ENCODE measurements around the gene FAR2. TPM values are rescaled to one million over a fixed set of nuclear protein-coding genes. Genes with fewer than 3 reads are reported as not detected.

FAR2 gene
- total RNA-seq, 1 donor from 2014 or later: 3.4 TPM

GRCh38 chr12:29150462-29150861, 1.4 kb downstream of the FAR2 start:
- Histone ChIP-seq H3K9me3 (replicated peaks) (peaks cover 12% of the 10 kb centered on the region), H3K4me1 (peaks cover 46% of the 10 kb centered on the region), H3K4me3 (peak overlapping the region; percentile 85), H3K27me3 (ENCODE audit: low read depth) (peaks cover 12% of the 10 kb centered on the region), H3K27ac (replicated peaks) (no peak overlapping the region), H3K36me3 (no peaks in the 10 kb centered on the region)
- no peak for DNase-seq
- TF ChIP-seq CTCF (IDR thresholded peaks at IDR 0.05; ENCODE audit: borderline replicate concordance): no peak
- intact Hi-C loops (cut with micrococcal nuclease): no loop called here

- no peaks in the 10 kb centered on the region for H3K36me3 ChIP-seq
- peaks cover 49% of the 10 kb centered on the region for H3K4me1 ChIP-seq
- peak overlapping the region; percentile 36 for H3K27ac ChIP-seq (replicated peaks)
- peaks cover 12% of the 10 kb centered on the region for H3K27me3 ChIP-seq (ENCODE audit: low read depth)
- intact Hi-C loops (cut with micrococcal nuclease): no loop called here
- no peak for TF ChIP-seq CTCF (IDR thresholded peaks at IDR 0.05; ENCODE audit: borderline replicate concordance)
- DNase-seq: no peak
- H3K4me3 ChIP-seq: no peak overlapping the region
- no peaks in the 10 kb centered on the region for H3K9me3 ChIP-seq (replicated peaks)
These were observed 3.3 kb downstream of the FAR2 start for GRCh38 chr12:29152223-29152868.

GRCh38 chr12:29152981-29153630, 4.0 kb downstream of the FAR2 start:
- Histone ChIP-seq H3K27ac (replicated peaks) (peak overlapping the region; percentile 36), H3K4me1 (peaks cover 49% of the 10 kb centered on the region), H3K9me3 (replicated peaks) (no peaks in the 10 kb centered on the region), H3K36me3 (no peaks in the 10 kb centered on the region), H3K4me3 (no peak overlapping the region), H3K27me3 (ENCODE audit: low read depth) (peaks cover 12% of the 10 kb centered on the region)
- DNase-seq: no peak
- intact Hi-C loops (cut with micrococcal nuclease): no loop called here
- no peak for TF ChIP-seq CTCF (IDR thresholded peaks at IDR 0.05; ENCODE audit: borderline replicate concordance)

- Histone ChIP-seq H3K27ac (replicated peaks) (no peak overlapping the region), H3K9me3 (replicated peaks) (no peaks in the 10 kb centered on the region), H3K4me1 (peaks cover 38% of the 10 kb centered on the region), H3K36me3 (no peaks in the 10 kb centered on the region), H3K4me3 (no peak overlapping the region), H3K27me3 (ENCODE audit: low read depth) (no peaks in the 10 kb centered on the region)
- intact Hi-C loops (cut with micrococcal nuclease): no loop called here
- DNase-seq: no peak
- no peak for TF ChIP-seq CTCF (IDR thresholded peaks at IDR 0.05; ENCODE audit: borderline replicate concordance)
These were observed 6.0 kb downstream of the FAR2 start for GRCh38 chr12:29155079-29155478.

GRCh38 chr12:29157486-29157946, 8.4 kb downstream of the FAR2 start:
- H3K9me3 ChIP-seq (replicated peaks): no peaks in the 10 kb centered on the region
- no peak for TF ChIP-seq CTCF (IDR thresholded peaks at IDR 0.05; ENCODE audit: borderline replicate concordance)
- DNase-seq: no peak
- H3K4me3 ChIP-seq: no peak overlapping the region
- no peak overlapping the region for H3K27ac ChIP-seq (replicated peaks)
- intact Hi-C loops (cut with micrococcal nuclease): no loop called here
- H3K27me3 ChIP-seq (ENCODE audit: low read depth): no peaks in the 10 kb centered on the region
- H3K36me3 ChIP-seq: no peaks in the 10 kb centered on the region
- peaks cover 29% of the 10 kb centered on the region for H3K4me1 ChIP-seq

All from left ventricle myocardium inferior (tissue), 1 donor.